HG03095 (cell line): ENCODE data around the gene TLE7.

Experiments
- ATAC-seq: cut with Tn5 transposase; IDR thresholded peaks from one replicate; pipeline ENCODE4 v1.9.1; 2021; ENCODE audit warnings: moderate library complexity; ENCODE audit not compliant: unreplicated experiment

The TLE7 gene

DNA sequence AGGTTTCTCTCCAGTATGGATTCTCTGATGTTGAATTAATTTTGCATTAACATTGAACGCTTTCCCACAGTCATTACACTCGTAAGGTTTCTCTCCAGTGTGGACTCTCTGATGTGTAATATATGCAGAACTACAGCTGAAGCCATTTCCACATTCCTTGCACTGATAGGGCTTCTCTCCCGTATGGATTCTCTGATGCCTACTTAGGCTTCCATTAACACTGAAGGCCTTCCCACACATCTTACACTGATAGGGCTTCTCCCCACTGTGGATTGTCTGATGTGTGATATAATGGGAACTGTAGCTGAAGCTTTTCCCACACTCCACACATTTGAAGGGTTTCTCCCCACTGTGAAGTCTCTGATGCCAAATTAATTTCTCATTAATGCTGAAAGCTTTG, 7.2 kb upstream of the TLE7 start:
- ATAC-seq, result no peak

DNA sequence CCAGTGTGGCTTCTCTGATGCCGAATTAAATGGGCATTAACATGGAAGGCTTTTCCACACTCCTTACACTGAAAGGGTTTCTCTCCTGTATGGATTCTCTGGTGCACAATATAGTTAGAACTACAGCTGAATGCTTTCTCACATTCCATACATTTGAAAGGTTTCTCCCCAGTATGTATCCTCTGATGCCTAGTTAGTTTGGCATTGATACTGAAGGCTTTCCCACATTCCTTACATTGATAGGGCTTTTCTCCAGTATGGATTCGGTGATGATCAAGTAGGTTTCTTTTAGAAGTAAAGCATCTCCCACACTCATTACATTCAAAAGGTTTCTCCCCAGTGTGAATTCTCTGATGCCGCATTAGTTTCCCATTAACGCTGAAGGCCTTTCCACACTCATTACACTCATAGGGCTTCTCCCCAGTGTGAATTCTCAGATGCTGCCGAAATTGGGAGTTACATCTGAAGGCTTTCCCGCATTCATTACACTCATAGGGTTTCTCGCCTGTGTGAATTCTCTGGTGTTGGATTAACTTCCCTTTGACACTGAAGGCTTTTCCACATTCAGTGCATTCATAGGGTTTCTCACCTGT, 6.5 kb upstream of the TLE7 start:
- no peak for ATAC-seq

DNA sequence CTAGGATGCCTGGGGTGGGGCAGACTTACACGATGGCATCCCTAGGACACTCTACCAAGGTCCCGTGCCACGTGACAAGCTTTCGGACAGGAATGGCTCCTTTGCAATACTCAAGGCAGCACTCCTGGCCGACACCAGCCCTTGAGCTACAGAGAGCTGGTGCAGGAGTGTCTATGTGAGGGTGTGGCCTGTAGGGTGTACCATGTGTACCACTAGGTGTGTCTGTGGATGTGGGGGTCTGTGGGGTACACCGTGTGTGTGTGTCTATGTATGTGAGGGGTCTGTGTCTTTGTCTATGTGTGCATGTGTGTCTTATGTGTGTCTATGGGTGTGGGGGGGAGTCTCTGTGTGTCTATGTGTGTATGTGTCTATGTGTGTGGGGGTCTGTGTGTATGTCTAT, 1.9 kb upstream of the TLE7 start:
- no peak for ATAC-seq

DNA sequence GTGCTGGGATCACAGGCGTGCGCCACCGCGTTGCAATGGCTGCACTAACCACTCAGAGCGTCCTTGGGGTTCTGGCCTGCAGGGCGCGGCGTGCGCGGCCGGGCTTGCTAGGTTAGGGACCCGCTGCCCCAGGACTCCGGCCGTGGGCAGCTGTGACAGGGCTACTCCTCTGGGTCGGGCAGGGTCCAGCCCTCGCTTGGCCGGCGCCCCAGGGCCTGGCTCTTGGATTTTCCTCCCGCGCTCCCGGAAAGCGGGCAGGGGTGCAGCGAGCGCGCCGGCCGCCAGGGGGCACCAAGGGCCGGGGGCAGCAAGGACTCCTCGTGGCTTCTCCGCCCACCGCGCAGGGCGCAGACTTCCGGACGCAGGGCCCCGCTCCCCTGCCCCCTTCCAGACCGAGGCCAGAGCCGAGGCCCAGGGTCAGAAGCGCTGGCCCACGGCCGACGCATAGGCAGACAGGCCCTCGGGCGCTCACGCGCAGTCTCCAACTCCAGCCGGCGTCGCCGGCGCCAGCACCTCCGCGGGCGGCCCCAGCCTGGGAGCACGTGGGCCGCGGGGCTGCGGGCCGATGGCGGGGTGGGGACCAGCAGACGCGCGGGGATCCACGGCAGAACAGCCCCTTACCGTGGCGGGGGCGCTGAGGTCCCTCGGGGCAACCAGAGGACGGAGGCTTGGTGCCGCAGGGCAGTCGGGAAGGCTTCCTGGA, 355 bp downstream of the TLE7 start:
- no peak for ATAC-seq

DNA sequence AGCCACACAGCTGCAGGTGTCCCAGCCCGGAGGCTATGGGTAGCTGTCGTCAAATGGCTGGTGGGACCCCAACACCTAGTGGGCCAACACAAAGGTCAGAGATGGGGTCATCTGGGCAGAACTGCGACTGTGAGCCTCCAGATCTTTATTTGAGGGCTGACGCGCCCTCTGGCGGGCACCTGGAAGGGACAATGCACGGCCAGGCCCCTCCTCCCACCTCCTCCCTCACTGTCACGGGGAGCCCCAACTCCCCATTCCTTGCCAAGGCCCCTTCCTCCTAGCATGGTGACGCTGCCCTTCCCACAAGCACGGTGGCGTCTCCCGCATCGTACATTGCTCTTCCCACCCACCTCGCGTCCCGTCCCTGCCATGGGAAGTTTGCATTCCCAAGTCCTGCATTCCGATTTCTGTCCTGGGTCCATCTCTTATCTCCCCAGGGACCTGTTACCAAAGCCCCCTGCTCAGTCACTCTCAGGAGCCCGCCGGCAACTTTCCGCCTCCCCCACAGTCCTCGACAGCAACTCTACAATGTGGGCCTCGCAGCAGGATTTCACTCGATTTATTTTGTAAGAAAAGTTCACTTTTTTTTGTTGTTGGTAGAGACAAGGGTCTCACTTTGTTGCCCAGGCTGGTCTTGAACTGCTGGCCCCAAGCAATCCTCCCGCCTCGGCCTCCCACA, 1.0 kb downstream of the TLE7 start:
- ATAC-seq, result no peak

DNA sequence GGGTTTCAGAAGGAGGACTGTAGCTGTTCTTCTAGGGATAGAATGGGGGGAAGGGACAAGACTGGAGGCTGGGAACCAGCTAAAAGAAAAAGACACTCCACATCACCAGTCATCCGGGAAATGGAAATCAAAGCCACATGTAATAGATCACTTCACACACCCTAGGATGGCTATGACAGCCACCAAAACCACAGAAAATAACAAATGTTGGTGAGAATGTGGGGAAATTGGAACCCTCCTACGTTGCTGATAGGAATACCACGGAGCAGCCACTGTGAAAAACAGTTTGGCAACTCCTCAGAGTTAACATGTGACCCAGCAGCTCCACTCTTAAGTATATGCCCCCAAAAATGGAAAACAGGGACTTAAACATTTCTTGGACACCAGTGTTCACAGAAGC, 2.3 kb downstream of the TLE7 start:
- ATAC-seq, result no peak

DNA sequence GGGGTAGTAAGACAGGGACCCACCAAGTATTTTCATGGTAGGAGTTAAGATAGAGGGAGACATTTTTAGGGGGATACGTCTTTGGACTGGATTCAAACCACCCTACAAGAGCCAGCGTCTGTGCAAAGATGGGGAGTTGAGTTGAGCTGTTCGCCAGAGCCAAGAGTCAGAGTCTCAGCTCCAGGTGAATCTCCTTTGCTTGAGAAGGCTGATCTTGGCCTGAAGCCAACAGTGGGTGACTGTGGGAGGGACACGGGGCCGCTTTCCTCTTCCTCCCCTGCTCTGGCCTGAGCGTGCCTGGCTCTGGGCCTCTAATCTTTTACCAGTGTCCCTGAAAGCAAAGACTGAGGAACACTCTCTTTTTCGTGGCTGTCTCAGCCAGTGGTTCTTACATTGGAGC, 5.4 kb downstream of the TLE7 start:
- ATAC-seq, result no peak

DNA sequence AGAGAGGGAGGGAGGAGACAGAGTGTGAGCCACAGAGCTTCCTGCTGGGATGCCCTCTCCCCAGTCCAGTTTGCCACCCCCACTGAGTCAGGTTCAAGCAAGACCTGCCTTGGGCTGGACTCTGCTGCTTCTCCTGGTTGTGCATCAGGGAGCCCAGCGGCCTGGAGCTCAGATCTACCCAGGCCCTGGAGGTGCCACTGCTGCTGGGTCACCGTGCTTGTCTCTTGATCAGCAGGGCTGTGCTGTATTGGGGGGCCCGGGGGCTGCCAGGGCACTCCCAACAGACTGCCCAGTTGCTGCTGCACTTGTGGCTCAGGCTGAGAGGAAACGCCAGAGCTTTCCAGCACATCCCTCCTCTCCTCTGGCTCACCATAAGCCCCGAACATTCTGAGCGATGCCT, 8.9 kb downstream of the TLE7 start:
- no peak for ATAC-seq

DNA sequence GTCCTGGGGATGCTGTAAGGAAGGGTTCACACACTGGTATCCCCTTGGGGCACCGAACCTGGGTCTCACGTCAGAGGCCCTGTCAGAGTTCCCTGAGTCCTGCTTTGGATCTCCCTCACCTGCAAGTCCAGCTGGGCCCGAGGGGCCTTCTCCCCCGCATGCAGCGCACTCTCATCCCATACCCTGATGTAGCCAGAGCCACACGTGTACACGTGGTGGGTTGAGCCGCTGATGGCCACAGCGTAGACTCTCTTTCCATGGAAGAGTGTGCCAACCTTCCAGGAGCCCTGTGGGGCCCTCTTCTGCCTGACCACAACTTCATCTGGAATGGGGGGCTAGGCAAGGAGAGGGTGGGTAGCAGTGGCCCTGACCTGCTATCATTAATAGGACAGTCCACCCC, 9.9 kb downstream of the TLE7 start:
- ATAC-seq, result no peak

DNA sequence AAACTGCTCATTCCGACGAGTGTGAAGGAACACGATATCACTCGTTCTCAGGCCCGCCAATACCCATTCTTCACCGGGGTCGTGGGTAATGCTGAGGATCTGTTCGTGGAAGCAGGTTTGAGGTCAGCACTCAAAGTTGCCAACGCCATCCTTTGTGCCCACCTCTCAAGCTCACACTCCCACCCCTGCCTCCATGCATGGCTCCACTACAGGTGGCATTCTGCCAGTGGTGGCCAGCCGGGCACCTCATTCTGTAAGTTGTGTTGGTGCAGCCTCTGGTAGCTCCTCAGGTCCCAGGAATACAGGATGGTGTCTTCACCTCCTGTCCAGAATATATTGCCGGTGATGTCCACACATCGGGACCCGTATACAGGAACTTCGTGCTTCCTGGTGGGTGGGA, 10.7 kb downstream of the TLE7 start:
- no peak for ATAC-seq

DNA sequence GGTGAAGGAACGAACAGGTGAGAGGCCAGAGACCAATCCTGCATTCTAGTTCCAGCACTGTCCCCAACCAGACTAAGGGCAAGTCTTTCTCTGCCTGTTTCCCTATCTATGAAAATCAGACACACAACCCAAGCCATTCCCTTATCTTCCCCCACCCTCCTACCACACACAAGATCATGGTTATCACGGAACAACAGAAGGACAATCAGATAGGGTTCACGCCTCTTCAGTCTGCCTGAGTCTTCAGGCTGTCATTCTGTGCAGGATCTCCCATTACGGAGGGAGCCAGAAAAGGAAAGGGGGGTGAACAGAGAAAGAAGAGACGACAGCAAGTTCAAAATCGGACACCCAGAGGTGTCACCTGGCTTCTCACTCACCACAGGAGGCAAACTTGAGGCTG, 11.1 kb downstream of the TLE7 start:
- no peak for ATAC-seq

DNA sequence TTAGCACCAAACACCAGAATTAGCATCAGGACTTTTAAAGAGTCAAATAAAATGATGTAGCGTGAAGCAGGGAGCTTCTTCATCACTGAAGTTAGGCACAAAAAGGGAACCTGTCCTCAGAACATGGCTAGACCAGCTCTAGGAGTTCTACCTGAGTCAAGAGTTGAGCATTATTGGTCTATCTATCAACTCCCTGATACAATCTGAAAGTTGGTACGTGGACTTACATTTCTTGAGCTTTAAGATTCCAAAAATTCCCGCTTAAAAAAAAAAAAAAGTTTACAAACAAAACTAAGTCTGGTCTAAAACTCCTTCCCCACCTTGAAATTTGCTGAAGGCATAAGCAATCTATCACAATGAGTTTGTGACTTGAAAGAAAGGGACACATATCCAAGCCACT, 12.3 kb downstream of the TLE7 start:
- no peak for ATAC-seq

DNA sequence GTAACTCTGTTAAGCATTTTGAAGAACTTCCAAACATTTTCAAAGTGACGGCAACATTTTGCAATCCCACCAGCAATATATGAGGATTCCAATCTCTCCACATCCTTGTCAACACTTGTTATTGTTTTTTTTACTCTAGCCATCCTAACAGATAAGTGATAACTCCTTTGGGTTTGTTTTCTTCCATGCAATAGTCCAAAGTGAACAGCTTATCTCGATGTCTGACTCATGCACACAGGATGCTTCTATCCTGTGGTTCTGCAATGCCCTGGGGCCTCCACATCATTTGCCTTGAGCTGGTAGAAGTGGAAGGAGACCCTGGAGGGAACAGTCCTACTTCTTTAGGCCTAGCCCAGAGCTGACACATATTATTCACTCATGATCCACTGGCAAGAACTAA, 13.0 kb downstream of the TLE7 start:
- no peak for ATAC-seq

DNA sequence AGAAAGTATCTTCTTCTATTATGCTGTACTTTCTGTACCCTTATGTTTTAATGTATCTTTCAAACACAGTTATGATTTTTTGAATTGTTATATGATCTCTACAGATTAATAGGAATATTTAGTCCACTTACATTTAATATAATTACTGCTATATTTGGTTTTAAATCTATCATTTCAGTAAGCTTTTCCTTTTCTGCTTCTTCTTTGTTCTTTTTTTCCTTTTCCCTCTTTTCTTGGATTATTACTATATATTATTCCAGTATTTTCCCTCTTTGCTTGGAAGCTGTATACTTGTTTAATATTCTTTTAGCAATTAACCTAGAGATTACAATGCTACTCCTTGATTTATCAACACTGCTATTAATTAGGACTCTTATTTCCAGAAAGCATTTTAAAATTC, 13.5 kb downstream of the TLE7 start:
- ATAC-seq, result no peak

DNA sequence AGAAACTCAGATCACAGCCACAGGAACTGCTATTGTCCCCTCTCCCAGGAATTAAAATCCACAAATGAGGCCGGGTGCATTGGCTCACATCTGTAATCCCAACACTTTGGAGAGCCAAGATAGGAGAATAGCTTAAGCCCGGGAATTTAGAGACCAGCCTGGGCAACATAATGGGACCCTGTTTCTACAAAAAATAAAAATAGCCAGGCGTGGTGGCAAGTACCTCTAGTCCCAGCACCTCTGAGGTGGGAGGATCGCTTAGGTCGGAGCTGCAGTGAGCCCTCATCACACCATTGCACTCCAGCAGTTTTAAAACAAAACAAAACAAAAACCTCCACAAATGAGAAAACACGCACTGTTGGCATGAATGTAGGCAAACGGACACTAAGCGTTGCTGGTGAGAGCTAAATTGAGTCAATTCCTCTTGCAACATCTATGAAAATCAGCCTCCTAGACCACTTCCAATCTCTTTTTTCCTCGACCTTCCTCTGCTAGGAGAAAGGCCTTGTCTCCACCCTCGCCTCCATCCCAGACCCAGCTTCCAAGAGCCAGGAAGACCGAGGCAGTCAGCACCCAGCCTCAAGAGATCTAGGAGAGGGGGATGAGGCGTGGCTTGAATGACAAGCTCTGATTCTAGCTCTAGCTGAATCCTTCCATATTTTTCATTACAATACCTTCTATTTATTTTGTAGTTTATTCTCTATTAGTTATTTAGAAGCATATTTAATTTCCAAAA, 14.8 kb downstream of the TLE7 start:
- no peak for ATAC-seq

DNA sequence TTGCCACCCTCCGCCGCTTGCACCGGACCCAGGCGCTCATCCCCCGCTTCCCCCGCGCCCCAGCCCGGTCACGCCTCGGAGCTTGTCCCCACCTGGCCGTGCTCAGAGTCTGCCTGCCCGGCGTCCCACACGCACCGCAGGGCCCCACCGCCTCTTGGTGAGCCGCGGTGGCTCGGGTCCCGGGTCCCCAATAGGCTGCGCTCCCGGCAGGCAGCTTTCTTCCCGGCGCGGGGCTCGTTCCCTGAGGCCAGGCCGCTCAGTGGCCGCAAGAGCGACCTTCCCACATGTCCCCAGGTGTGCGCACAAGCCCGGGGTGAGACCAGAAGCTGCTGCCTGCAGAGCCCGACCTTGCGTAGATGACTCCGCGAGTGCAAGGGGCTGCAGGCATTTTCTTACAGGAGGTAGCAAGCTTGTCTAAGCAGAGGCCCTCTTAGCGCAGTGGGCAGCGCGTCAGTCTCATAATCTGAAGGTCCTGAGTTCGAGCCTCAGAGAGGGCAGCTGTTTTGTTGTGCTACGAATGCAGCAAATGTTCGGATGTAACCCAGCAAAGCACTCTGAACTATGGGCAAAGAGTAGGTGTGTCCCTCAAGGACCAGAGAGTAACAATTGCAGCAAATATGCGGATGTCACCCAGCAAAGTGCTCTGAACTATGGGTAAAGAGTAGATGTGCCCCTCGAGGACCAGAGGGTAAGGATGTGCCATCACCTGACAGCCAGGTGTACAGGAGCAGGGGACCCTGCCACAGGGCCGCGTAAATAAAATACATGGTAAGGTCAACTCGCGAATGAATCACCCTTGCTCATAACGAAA, 15.6 kb downstream of the TLE7 start:
- ATAC-seq, result no peak

DNA sequence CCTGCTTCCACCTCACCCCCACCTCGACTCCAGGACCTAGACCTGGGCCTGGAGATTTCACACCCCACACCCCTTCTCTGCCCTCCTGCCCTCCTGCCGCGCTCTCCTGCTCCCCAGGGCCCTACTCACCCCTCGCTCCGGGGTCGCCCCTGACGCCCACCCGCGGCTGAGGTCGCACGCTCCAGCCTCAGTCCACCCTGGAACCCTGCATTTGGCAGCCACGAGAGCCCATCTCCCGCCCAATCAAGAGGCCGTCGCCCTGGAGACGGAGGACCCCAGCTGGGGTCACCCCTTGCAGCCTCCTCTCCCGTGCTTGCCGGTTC, 16.1 kb downstream of the TLE7 start:
- ATAC-seq, result no peak

DNA sequence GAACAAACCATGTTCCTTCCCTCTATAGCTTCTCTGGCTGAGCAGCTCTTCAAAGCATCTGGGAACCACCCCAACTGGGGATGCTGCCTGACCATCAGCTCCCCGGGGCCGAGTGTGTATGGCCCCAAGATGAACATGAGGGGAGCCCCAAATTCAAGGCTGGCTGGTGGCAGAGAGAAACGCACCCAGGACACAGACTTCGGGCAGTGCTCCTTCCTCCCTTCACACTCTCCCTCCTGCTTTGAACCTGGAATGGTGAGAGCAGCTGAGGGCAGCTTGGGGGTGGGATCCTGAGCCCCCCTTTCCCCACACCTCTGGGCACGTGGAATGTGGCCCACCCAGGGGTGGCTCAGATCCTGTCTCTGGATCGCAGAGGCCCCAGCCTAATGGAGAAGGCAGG, 17.2 kb downstream of the TLE7 start:
- ATAC-seq, result no peak

DNA sequence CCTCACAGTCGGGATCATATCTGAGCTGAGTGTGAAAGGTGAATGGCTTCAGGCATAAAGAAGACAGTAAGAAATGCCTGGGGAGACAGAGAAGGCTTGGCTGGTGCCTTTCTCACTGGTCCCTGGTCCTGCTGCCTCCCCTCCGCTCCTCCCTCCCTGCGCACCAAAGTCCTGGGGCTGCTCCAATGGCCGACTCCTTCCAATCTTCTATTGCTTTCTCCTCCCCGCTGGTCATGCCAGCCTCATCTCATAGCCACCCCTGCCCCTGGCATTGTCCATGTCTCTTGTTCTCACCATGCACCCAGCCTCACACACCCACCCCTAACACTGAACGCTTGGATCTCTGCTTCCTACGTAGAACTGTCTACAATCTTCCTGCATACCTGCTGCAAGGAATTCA, 18.0 kb downstream of the TLE7 start:
- ATAC-seq, result no peak

DNA sequence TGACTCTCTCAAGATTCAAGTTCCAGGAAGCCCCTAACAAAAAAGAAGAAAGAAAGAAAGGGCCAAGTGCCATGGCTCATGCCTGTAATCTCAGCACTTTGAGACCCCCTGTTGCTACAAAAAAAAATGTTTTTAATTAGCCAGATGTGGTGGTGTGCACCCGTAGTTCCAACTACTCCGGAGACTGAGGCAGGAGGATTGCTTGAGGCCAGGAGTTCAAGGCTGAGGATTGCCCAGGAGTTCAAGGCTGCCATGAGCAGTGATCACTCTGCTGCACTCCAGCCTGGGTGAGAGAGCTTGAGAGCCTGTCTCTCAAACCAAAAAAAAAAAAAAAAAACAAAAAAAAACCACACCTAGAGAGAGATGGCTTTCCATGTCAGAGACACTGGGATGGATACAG, 18.8 kb downstream of the TLE7 start:
- no peak for ATAC-seq

DNA sequence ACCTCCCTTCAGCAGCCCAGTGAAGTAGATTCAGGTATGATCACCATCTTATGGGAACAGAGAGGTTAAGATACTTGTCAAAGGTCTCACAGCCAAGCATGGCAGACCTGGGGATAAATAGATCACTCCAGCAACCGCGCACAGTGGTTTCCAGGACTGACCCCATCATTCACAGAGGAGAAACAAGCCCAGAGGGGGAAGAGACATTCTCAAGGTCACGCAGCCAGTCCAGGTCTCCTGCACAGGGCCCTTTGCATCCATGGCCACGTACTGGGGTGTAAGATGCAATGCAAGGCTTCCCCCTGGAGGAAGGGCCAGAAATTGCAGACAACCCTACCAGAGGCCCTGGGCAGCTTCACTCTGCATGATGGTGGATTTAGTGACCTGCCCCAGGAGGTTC, 19.9 kb downstream of the TLE7 start:
- ATAC-seq, result no peak
